Endothelial cell of umbilical vein (primary cell): ENCODE measurements around the gene ZNF112. TPM values are rescaled to one million over a fixed set of nuclear protein-coding genes. Genes with fewer than 3 reads are reported as not detected.

Source experiments
- BruUV-seq: library from RNA; stranded (reverse); fragments of 400-500 nt; replicated peaks from 2 replicates; lab custom pipeline; 2021; lab: Mats Ljungman, UMichigan
- CTCF ChIA-PET: fragments of 300-600, 350-600 bp; sonication (Branson Sonifier 250); formaldehyde crosslinking; loops from one replicate; lab custom pipeline; 2021; ENCODE audit warnings: antibody characterized with exemption, inconsistent platforms; lab: Charles Lee
- POLR2A ChIA-PET: fragments of 300-600, 350-600 bp; sonication (Branson Sonifier 250); formaldehyde crosslinking; loops from one replicate; lab custom pipeline; 2021; ENCODE audit warnings: antibody characterized with exemption, inconsistent platforms; lab: Charles Lee
- DNase-seq: peaks from one replicate; pipeline ENCODE4 v3.0.0-alpha.2; 2011; ENCODE audit warnings: low read depth, low spot score
- FAIRE-seq: peaks from 2 replicates; lab custom pipeline; 2011; peaks lifted over from hg19 to GRCh38; lab: Jason Lieb, UNC
- H2AFZ ChIP-seq: 2 replicates; pipeline ENCODE4 v1.6.0; 2012; ENCODE audit warnings: low read depth, low read length, control low read depth, inconsistent platforms
- H3K27ac ChIP-seq: 2 replicates; pipeline ENCODE4 v1.5.1; 2011; ENCODE audit warnings: low read depth, mild to moderate bottlenecking, control low read depth, low read length, moderate library complexity; ENCODE audit not compliant: insufficient read depth
- H3K27me3 ChIP-seq, 2 experiments: 2 replicates each; pipeline versions ENCODE4 v1.6.0 to v1.6.1; 2011; ENCODE audit warnings: low read length in 2 of 2, mixed read lengths in 1 of 2; ENCODE audit not compliant: control insufficient read depth in 2 of 2, insufficient read depth in 2 of 2
- H3K36me3 ChIP-seq, 2 experiments: 2 replicates in 1 of 2; 3 replicates in 1 of 2; pipeline ENCODE4 v1.5.1; 2011; ENCODE audit warnings: low read length in 2 of 2, mild to moderate bottlenecking in 1 of 2, moderate library complexity in 1 of 2; ENCODE audit not compliant: control insufficient read depth in 2 of 2, insufficient read depth in 2 of 2; ENCODE audit errors: extremely low read depth in 1 of 2
- H3K4me1 ChIP-seq: 3 replicates; pipeline ENCODE4 v1.5.1; 2011; ENCODE audit warnings: mild to moderate bottlenecking, low read length; ENCODE audit not compliant: control insufficient read depth, insufficient read depth; ENCODE audit errors: extremely low read depth
- H3K4me2 ChIP-seq: 2 replicates; pipeline ENCODE4 v1.6.1; 2011; ENCODE audit warnings: low read length, control low read depth, mixed read lengths; ENCODE audit not compliant: insufficient read depth
- H3K4me3 ChIP-seq, 3 experiments: fragments of 200-600 bp in 1 of 3; sonication (generic), shearing (Covaris generic) in 1 of 3; replicated peaks in 1 of 3; 2 replicates each; pipeline ENCODE4 v1.5.1; 2011 to 2016; ENCODE audit warnings: control low read depth in 3 of 3, low read length in 3 of 3, mild to moderate bottlenecking in 2 of 3, inconsistent platforms in 1 of 3, low read depth in 1 of 3, moderate library complexity in 1 of 3; ENCODE audit not compliant: insufficient read depth in 1 of 3
- H3K79me2 ChIP-seq: 2 replicates; pipeline ENCODE4 v1.6.0; 2012; ENCODE audit warnings: low read length, inconsistent platforms; ENCODE audit not compliant: control insufficient read depth, insufficient read depth
- H3K9ac ChIP-seq: replicated peaks from 2 replicates; pipeline ENCODE3; 2011; ENCODE audit warnings: low read length, control low read depth; ENCODE audit not compliant: insufficient read depth; ENCODE audit errors: extremely low read depth
- H3K9me1 ChIP-seq: replicated peaks from 3 replicates; pipeline ENCODE4 v1.6.0; 2011; ENCODE audit warnings: mild to moderate bottlenecking, low read length; ENCODE audit not compliant: control insufficient read depth, insufficient read depth; ENCODE audit errors: extremely low read depth
- H3K9me3 ChIP-seq: replicated peaks from 2 replicates; pipeline ENCODE4 v1.5.1; 2012; ENCODE audit warnings: low read length, inconsistent platforms; ENCODE audit not compliant: control insufficient read depth, insufficient read depth
- H4K20me1 ChIP-seq: replicated peaks from 2 replicates; pipeline ENCODE3; 2011; ENCODE audit warnings: mild to moderate bottlenecking, low read length; ENCODE audit not compliant: control insufficient read depth, insufficient read depth; ENCODE audit errors: extremely low read depth
- EZH2 ChIP-seq: IDR thresholded peaks from 2 replicates; pipeline ENCODE4 v1.6.1; 2012; ENCODE audit warnings: borderline replicate concordance, low read depth, mild to moderate bottlenecking, moderate library complexity, low read length, inconsistent platforms; ENCODE audit not compliant: severe bottlenecking
- FOS ChIP-seq: IDR thresholded peaks from 2 replicates; pipeline ENCODE4 v1.6.1; 2011; ENCODE audit warnings: mild to moderate bottlenecking, low read length, moderate library complexity, borderline replicate concordance; ENCODE audit not compliant: insufficient read depth
- GATA2 ChIP-seq: IDR thresholded peaks from 2 replicates; pipeline ENCODE4 v1.7.0; 2011; ENCODE audit warnings: low read depth, mild to moderate bottlenecking, moderate library complexity, mixed read lengths, low read length; ENCODE audit not compliant: insufficient read length, insufficient read depth
- JUN ChIP-seq: IDR thresholded peaks from 2 replicates; pipeline ENCODE4 v1.6.1; 2011; ENCODE audit warnings: borderline replicate concordance, low read depth; ENCODE audit not compliant: insufficient read length, insufficient read depth
- MYC ChIP-seq: IDR thresholded peaks from one replicate; pipeline ENCODE4 v1.6.1; 2011; ENCODE audit warnings: mild to moderate bottlenecking, low read depth, low read length
- POLR2A ChIP-seq: IDR thresholded peaks from 2 replicates; pipeline ENCODE4 v1.6.1; 2012; ENCODE audit warnings: low read depth, mild to moderate bottlenecking, control low read depth, low read length
- POLR2AphosphoS5 ChIP-seq: IDR thresholded peaks from 2 replicates; pipeline ENCODE4 v1.6.1; 2012; ENCODE audit warnings: low read depth, mild to moderate bottlenecking, control low read depth, low read length, moderate library complexity; ENCODE audit not compliant: insufficient read depth
- dilution Hi-C: fragments of 300-500 bp; cut with MboI; formaldehyde crosslinking; loops from one replicate; pipeline ENCODE4 v1.15.0; 2019; ENCODE audit warnings: low sequenced_read_pairs; ENCODE audit not compliant: extremely low pct_ligation_motif_present
- intact Hi-C: fragments of 100-400 bp; cut with micrococcal nuclease; formaldehyde crosslinking; loops from one replicate; pipeline ENCODE4 v1.10.0; 2022
- polyA plus RNA-seq, 4 experiments: library from polyadenylated mRNA; depleted of rRNA in 3 of 4; stranded (reverse) in 3 of 4; unstranded in 1 of 4; fragments of >200 nt; gene quantifications; 2 replicates each; pipeline versions ENCODE4 v1.2.1 to v1.2.3, GENCODE V29; 2011 to 2012; ENCODE audit warnings: missing spikeins in 1 of 4
- total RNA-seq: library from RNA; stranded (reverse); gene quantifications from 2 replicates; pipeline ENCODE4 v1.2.3, GENCODE V29; 2021
- TF ChIP-seq, protein P1 (sequence below): IDR thresholded peaks from 2 replicates; pipeline ENCODE4 v1.6.1; 2011; ENCODE audit not compliant: insufficient read depth, insufficient read length
- TF ChIP-seq, protein P2 (sequence below), 2 donors: IDR thresholded peaks; 1 replicate in 1 of 2; 2 replicates in 1 of 2; pipeline ENCODE4 v1.5.1; 2011; ENCODE audit warnings: low read length in 2 of 2, mild to moderate bottlenecking in 2 of 2, moderate library complexity in 2 of 2, control low read depth in 1 of 2, inconsistent platforms in 1 of 2, low read depth in 1 of 2; ENCODE audit not compliant: insufficient read depth in 1 of 2; ENCODE audit errors: extremely low read depth in 1 of 2

Gene ZNF112
- total and polyA plus RNA-seq, 2 donors (not counting 3 experiments of a cell fraction or from before 2014, with no cell fraction given), result 2.0 to 4.6 TPM

DNA sequence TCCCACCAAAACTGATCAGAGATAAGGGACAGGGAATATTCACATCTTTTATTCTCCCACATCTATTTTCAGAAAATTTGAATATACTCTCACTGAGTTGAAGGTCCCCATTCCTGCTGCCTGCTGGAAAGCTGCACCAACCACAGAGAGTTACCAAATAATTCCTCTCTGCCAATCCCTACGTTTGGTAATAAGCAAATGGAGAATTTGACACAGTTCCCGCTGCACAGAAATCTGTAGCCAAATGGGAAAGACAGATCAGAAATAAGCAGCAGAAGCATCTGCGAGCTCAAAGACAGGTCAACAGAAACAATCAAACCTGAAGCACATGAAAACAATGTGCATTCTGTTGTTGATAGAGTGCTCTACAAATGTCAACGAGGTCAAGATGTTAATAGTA, 9.9 kb downstream of the ZNF112 start:
- intact Hi-C loops (no loop called here), dilution Hi-C loops (no loop called here)

More for the DNA sequence above, 9.9 kb downstream of the ZNF112 start:
- Histone ChIP-seq H3K4me1 (no peaks in the 10 kb centered on the region), H3K4me2 (no peak overlapping the region), H3K9ac (no peak overlapping the region), H3K79me2 (peaks cover 5% of the 10 kb centered on the region), H4K20me1 (no peaks in the 10 kb centered on the region), H3K9me1 (no peaks in the 10 kb centered on the region), H3K9me3 (no peaks in the 10 kb centered on the region), H3K36me3 (no peaks in the 10 kb centered on the region), H3K27me3 (no peaks in the 10 kb centered on the region), H3K27ac (no peak overlapping the region), H3K4me3 (no peak overlapping the region), H2AFZ (no peak overlapping the region)
- no TSS peak for BruUV-seq
- ChIA-PET CTCF (no interaction called here), POLR2A (no interaction called here)
- FAIRE-seq (no peak), DNase-seq (no peak)
- no peak for TF ChIP-seq MYC
- no peak for TF ChIP-seq EZH2
- no peak for TF ChIP-seq GATA2
- TF ChIP-seq FOS, result no peak
- no peak for TF ChIP-seq JUN
- no peak for TF ChIP-seq POLR2A
- TF ChIP-seq, protein P1, sequence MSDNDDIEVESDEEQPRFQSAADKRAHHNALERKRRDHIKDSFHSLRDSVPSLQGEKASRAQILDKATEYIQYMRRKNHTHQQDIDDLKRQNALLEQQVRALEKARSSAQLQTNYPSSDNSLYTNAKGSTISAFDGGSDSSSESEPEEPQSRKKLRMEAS, result no peak
- no peak for TF ChIP-seq POLR2AphosphoS5
- TF ChIP-seq, protein P2, sequence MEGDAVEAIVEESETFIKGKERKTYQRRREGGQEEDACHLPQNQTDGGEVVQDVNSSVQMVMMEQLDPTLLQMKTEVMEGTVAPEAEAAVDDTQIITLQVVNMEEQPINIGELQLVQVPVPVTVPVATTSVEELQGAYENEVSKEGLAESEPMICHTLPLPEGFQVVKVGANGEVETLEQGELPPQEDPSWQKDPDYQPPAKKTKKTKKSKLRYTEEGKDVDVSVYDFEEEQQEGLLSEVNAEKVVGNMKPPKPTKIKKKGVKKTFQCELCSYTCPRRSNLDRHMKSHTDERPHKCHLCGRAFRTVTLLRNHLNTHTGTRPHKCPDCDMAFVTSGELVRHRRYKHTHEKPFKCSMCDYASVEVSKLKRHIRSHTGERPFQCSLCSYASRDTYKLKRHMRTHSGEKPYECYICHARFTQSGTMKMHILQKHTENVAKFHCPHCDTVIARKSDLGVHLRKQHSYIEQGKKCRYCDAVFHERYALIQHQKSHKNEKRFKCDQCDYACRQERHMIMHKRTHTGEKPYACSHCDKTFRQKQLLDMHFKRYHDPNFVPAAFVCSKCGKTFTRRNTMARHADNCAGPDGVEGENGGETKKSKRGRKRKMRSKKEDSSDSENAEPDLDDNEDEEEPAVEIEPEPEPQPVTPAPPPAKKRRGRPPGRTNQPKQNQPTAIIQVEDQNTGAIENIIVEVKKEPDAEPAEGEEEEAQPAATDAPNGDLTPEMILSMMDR (IDR thresholded peaks at IDR 0.05; ENCODE audit: extremely low read depth in 1 of 2, insufficient read depth in 1 of 2, low read depth in 1 of 2, low read length in 2 of 2), result no peak
